Measurements from ENCODE around the gene KCNJ10.

The KCNJ10 gene

DNA sequence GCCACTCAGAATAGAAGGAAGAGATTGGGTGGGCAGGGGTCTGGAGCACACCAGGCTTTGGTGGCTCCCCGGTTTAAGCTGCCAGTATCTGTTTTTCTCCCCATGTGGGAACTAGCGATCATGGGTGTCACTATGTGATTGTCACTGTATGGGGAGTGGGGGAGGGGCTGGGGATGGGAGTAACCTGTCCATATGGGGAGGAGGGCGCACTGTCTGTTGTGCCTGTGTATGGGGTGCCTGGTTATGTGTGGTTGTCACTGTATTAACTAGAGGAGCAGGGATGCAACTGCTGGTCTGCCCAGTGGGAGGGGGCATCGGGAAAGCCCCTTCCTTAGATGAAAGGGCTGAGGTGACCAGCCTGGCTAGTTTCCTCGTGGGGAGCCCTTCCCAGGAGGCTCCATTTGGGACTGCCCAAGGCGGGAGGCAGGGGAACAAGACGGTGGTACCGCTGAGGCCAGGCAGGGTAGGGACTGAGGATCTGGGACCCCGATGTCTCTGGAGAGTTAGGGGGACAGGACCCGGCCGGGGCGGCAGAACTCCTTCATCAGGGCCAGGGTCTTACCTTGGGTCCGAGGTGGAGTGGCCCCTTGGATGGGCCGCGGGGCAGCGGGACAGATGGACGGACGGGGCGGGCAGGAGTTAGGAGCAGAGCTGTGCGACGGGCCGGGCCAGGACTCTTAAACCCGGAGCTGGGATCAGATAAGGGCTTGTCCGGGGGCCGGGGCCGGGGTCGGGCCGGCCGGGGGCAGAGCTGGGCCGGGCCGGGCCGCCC is at the start of gene KCNJ10:
KCNJ10 (minus strand) TSS at position 701 of the 772 bp plus-strand sequence. CDS start 27,628 bp downstream, outside the sequence.
- Histone ChIP-seq H3K9me2 (replicated peaks; ENCODE audit: low read depth, low read length) (no peaks in the 10 kb centered on the region), H3K4me1 (ENCODE audit: insufficient read depth, low read length, poor library complexity, severe bottlenecking) (peaks cover 6% of the 10 kb centered on the region), H3K79me2 (ENCODE audit: insufficient read depth, low read length) (no peaks in the 10 kb centered on the region), H3K9ac (ENCODE audit: low read depth, low read length, poor library complexity, severe bottlenecking) (peak within 1 kb of the TSS; percentile 28), H3F3A (ENCODE audit: low read depth) (no peaks in the 10 kb centered on the region), H3K27me3 (ENCODE audit: insufficient read depth, low read length, poor library complexity, severe bottlenecking) (peaks cover 9% of the 10 kb centered on the region), H3K9me3 (ENCODE audit: insufficient read depth, low read depth, low read length) (no peaks in the 10 kb centered on the region), H3K4me3 (ENCODE audit: low read length, poor library complexity, severe bottlenecking) (peak within 1 kb of the TSS; percentile 75), H3K4me2 (ENCODE audit: low read depth, low read length, poor library complexity, severe bottlenecking) (peak within 1 kb of the TSS; percentile 78), H2AFZ (ENCODE audit: low read length) (peak within 1 kb of the TSS; percentile 85), H4K20me1 (ENCODE audit: insufficient read depth, low read length, poor library complexity, severe bottlenecking) (no peaks in the 10 kb centered on the region), H3K36me3 (ENCODE audit: insufficient read depth, low read length) (no peaks in the 10 kb centered on the region)
- TF ChIP-seq EZH2phosphoT487 (IDR thresholded peaks at IDR 0.05; ENCODE audit: borderline replicate concordance) = no peak
- TF ChIP-seq, protein P1, sequence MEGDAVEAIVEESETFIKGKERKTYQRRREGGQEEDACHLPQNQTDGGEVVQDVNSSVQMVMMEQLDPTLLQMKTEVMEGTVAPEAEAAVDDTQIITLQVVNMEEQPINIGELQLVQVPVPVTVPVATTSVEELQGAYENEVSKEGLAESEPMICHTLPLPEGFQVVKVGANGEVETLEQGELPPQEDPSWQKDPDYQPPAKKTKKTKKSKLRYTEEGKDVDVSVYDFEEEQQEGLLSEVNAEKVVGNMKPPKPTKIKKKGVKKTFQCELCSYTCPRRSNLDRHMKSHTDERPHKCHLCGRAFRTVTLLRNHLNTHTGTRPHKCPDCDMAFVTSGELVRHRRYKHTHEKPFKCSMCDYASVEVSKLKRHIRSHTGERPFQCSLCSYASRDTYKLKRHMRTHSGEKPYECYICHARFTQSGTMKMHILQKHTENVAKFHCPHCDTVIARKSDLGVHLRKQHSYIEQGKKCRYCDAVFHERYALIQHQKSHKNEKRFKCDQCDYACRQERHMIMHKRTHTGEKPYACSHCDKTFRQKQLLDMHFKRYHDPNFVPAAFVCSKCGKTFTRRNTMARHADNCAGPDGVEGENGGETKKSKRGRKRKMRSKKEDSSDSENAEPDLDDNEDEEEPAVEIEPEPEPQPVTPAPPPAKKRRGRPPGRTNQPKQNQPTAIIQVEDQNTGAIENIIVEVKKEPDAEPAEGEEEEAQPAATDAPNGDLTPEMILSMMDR (conservative IDR thresholded peaks at IDR 0.05; ENCODE audit: low read length) = no peak

DNA sequence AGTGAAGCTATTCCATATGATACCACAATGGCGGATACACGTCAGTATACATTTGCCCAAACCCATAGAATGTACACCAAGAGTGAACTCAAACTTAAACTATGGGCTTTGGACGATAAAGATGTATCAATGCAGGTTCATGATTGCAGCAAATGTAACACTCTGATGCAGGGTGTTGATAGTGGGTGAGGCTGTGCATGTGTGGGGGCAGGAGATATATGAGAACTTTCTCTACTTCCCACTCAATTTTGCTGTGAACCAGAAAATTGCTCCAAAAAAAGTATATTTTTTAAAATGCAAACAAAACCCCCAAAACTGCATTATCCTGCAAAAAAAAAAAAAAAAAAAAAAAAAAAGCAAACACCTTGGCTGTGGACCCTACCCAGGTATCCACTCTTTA is 49.0 kb upstream of the KCNJ10 start:
- H3K4me1 ChIP-seq (ENCODE audit: insufficient read depth, low read length, poor library complexity, severe bottlenecking) = no peaks in the 10 kb centered on the region
- no peak overlapping the region for H3K9ac ChIP-seq (ENCODE audit: low read depth, low read length, poor library complexity, severe bottlenecking)
- H3F3A ChIP-seq (ENCODE audit: low read depth) = no peaks in the 10 kb centered on the region
- no peaks in the 10 kb centered on the region for H3K79me2 ChIP-seq (ENCODE audit: insufficient read depth, low read length)
- TF ChIP-seq EZH2phosphoT487 (IDR thresholded peaks at IDR 0.05; ENCODE audit: borderline replicate concordance) = no peak
- TF ChIP-seq, protein P1 (conservative IDR thresholded peaks at IDR 0.05; ENCODE audit: low read length) = no peak
- H3K4me3 ChIP-seq (ENCODE audit: low read length, poor library complexity, severe bottlenecking) = no peak overlapping the region
- H3K36me3 ChIP-seq (ENCODE audit: insufficient read depth, low read length) = no peaks in the 10 kb centered on the region
- no peak overlapping the region for H2AFZ ChIP-seq (ENCODE audit: low read length)
- no peak overlapping the region for H3K4me2 ChIP-seq (ENCODE audit: low read depth, low read length, poor library complexity, severe bottlenecking)
- no peaks in the 10 kb centered on the region for H4K20me1 ChIP-seq (ENCODE audit: insufficient read depth, low read length, poor library complexity, severe bottlenecking)
- H3K27me3 ChIP-seq (ENCODE audit: insufficient read depth, low read length, poor library complexity, severe bottlenecking) = no peaks in the 10 kb centered on the region
- H3K9me2 ChIP-seq (replicated peaks; ENCODE audit: low read depth, low read length) = no peaks in the 10 kb centered on the region
- H3K9me3 ChIP-seq (ENCODE audit: insufficient read depth, low read depth, low read length) = no peaks in the 10 kb centered on the region

DNA sequence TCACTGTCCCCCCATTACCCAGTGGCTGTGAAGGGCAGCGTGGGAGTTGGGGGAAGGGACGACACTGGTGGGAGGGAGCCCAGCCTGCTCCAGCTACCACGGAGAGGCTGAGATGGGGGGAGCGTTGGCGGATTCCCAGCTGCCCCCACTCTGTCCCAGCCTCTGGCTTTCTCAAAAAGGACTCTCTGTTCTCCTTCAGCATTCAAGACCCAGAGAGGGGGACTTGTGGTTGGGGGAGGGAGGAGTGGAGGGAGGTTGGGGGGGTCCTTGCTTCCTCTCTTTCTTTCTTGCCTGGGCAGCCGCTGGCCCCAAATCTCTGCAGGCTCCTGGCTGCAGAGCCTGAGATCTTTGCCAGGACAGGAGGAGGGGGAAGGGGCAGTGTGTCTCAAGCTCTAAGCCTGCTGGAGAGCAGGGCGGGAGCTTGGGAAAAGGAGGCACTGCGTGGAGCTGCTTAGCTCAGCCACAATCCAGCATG is 47.8 kb upstream of the KCNJ10 start:
- Histone ChIP-seq H3K9ac (ENCODE audit: low read depth, low read length, poor library complexity, severe bottlenecking) (no peak overlapping the region), H3K4me1 (ENCODE audit: insufficient read depth, low read length, poor library complexity, severe bottlenecking) (no peaks in the 10 kb centered on the region)
- TF ChIP-seq EZH2phosphoT487 (IDR thresholded peaks at IDR 0.05; ENCODE audit: borderline replicate concordance) = no peak
- TF ChIP-seq, protein P1 (conservative IDR thresholded peaks at IDR 0.05; ENCODE audit: low read length) = no peak

More for the DNA sequence above, 47.8 kb upstream of the KCNJ10 start:
- H3K9me3 ChIP-seq (ENCODE audit: insufficient read depth, low read depth, low read length) = no peaks in the 10 kb centered on the region
- no peaks in the 10 kb centered on the region for H3K36me3 ChIP-seq (ENCODE audit: insufficient read depth, low read length)
- H3F3A ChIP-seq (ENCODE audit: low read depth) = no peaks in the 10 kb centered on the region
- no peak overlapping the region for H3K4me3 ChIP-seq (ENCODE audit: low read length, poor library complexity, severe bottlenecking)
- no peaks in the 10 kb centered on the region for H3K27me3 ChIP-seq (ENCODE audit: insufficient read depth, low read length, poor library complexity, severe bottlenecking)
- no peaks in the 10 kb centered on the region for H3K9me2 ChIP-seq (replicated peaks; ENCODE audit: low read depth, low read length)
- no peak overlapping the region for H2AFZ ChIP-seq (ENCODE audit: low read length)
- no peak overlapping the region for H3K4me2 ChIP-seq (ENCODE audit: low read depth, low read length, poor library complexity, severe bottlenecking)
- no peaks in the 10 kb centered on the region for H4K20me1 ChIP-seq (ENCODE audit: insufficient read depth, low read length, poor library complexity, severe bottlenecking)
- H3K79me2 ChIP-seq (ENCODE audit: insufficient read depth, low read length) = no peaks in the 10 kb centered on the region
